HG02759 (cell line): ENCODE data around the gene KCNF1.
"Not testable (repeated sequence)": the region's sequence is repeated elsewhere in the genome, so short reads cannot be mapped to it uniquely, and the experiment has no call there.

ENCODE experiments used
- ATAC-seq: cut with Tn5 transposase; IDR thresholded peaks from one replicate; pipeline ENCODE4 v1.9.1; 2021; ENCODE audit warnings: mild to moderate bottlenecking, moderate library complexity; ENCODE audit not compliant: unreplicated experiment

The KCNF1 gene

DNA sequence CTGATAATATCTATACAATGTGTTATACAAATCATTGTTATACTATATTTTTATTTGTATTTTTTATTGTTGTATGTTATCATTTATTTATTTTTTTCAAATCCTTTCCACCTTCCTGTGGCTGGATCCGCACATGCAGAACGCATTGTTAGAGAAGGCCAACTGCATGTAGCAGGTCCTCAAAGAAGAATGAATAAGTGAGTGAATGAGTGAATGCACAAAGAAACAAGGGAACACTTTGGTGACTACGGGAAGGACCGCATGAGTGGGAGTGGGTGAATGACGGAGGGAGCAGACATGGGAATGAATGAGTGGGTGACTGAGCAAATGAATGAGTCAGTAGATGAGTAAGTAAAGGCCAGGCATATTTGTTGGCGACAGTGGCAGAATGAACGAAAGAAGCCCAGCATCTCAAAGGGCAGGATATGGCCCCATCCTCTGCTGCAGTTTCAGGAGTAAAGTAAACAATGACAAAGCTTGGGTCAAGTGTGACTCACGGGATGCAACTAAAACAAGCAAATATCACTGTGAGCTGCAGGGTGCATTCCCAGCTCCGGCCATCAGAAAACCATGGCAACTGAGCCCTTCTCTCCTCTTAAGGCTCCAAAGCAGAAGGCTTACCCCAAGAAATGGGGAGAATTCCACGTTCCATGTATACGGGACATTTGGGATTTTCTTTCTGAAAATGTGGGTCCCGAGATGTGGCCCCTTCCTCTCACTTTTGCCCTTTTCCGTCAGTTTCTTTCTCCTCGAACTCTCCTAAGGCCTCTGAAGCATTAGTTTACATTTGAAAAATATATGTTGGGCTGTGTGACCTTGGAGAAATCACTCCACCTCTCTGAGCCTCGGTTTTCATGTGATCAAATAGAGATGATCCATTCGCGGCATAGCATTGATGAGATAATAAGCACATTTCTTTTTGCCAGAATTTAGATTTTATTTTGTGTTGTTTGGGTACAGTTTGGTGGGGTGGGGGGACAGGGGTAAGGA lies 24.5 kb downstream of the KCNF1 start:
- ATAC-seq = no peak

GRCh38 chr2:10939058-10939457 lies 27.3 kb downstream of the KCNF1 start:
- no peak for ATAC-seq

DNA sequence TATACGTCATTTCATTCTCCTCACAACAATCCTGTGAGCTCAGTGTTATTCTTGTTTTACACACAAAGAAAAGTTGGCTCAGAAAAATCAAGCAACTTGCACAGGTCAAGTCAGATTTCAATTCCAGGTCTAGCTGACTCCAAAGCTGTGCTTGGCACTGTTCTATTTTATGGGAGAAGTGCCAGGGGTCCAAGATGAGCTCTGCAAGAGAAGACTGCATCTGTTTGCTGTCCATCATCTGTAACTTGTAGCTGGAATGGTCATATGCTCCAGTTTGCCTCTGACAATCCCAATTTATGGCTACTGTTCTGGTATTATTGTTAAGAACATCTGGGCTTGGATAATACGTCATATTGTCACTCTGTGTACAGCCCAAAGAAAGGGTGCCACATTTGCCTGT lies 28.9 kb downstream of the KCNF1 start:
- no peak for ATAC-seq

DNA sequence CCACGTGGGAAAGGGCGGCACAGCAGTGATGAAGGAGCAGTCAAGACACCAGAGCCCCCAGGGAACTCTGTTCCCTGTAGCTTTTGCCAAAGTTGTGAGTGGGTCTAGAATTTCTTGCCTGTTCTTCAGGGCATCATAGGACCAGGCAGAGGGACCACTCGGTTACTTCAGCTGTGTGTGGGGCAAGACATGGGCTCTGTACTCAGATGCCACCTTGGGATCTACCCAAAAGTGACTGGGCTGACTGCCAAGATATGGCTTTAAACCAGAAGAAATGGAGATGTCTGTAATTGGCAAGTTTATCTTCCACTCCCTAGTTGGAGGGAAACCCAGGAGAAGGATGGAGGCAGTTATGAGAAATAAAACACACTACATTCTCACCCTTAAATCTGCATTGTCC lies 29.6 kb downstream of the KCNF1 start:
- no peak for ATAC-seq

DNA sequence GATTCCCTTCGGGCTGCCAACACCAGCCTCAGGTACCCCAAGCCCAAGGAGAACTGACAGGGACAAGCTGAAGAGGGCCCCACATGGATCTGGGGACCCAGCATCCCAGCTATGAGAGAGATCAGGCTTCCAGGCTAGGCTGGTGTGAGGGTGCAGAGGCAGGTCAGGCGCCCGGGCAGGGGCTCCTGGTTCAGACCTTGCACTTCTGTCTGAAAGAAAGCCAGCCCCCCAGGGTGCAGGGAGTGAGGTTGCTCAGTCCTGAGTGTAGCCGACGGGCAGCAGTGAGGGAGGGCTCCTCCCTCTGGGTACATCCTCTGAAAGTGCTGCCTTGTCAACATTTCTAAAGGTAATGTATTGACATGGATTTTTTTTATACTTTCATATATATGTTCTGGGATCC lies 33.1 kb downstream of the KCNF1 start:
- no peak for ATAC-seq

DNA sequence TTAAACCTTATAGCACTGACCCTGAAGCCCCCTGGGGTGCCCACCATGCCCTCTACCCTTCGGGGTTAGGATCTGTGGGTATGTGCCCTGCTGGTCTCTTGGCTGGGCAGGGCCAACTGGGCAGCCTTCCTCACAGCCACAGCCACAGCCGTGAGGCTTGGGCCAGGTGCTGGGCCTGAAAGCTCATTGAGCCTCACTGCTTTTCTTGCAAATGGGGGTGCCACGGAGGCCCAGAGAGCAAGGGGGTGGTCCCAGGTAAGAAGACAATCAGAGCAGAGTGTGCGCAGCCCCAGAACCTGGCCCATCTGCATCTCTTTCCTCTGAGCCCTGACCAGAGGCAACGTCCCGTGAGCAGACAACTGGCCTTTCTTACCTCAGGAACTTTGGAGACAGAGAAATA lies 34.7 kb downstream of the KCNF1 start:
- ATAC-seq = no peak

GRCh38 chr2:10947005-10947440 lies 35.3 kb downstream of the KCNF1 start:
- no peak for ATAC-seq

DNA sequence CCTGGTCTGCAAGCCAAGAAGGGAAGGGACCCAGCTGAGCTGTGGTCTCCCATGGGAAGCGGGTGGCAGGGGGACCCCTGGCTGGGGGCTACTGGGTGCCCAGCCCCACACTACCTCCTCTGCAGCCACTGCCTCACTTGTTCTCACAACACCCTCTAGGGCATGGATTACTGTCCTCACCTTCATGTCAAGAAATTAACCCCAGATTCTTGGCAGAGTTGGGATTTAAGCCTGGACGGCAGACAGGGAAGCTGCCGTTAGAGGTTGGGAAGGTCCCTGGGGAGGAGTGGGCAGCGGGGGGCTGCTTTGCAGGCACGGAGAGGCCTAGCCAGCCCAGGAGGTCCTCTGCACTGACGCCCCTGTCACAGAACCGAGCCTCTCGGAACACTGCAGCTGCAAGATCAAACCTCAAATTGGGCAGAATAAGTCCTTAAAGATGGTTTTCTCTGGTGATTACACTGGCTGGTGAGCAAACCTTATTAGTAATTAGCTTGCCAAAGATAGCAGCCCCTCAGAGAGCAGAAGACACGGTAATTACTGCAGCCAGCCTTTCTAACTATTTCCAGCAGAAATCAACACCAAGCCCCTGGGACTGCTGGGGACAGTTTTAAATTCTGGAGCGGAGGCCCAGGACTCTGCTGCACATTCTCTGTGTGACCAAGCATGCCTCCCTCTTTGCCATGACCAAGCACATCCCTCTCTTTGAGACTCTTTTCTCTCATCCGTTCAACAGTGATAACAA lies 35.9 kb downstream of the KCNF1 start:
- ATAC-seq = no peak

DNA sequence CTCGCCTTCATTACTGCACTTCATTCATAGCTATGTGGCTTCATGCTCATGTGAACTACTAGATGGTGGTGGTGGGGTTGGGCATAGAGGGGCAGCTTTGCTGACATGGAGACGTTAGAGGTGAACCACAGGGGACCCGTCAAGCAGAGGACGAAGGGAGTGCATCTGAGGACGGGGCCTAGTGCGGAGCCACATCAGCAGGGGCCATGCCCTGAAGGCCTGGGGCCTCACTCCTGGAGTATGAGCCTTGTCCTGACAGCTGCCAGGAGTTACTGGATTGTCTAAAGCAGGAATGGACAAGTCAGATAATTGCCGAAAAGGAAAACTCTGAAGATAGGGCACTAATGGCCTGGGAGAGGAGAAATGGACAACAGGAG lies 36.4 kb downstream of the KCNF1 start:
- ATAC-seq = no peak

DNA sequence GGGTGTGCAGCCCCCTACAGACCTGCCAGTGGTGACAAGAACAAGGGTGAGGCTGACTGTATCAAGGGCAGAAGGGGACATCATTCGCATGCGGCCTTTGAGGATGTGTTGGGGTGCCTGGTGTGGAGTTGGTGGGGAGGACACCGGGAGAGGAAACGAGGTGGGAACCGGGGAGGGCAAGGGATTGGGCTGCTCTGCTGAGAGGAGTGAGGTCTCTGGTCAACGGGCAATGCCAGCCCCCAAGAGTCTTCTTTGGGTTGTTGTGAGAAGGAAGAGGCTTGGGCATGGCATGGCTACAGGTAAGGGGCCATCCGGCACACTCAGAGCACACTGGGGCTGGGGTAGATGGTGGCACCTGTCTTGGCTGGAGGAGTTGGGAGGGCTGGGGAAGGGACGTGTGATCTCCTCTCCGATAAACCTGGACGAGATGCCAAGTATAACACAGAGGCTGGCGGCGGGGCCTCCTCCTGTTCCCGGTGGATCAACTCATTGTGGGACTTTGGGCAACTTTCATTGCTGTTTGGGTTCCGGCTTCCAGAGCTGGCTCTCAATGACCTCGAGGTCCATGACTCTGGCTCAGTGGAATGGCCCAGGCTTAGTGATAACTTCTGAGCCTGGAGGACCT lies 37.0 kb downstream of the KCNF1 start:
- ATAC-seq = no peak

- no peak for ATAC-seq
Measured at GRCh38 chr2:10949835-10950234, 38.1 kb downstream of the KCNF1 start.

- no peak for ATAC-seq
Measured at GRCh38 chr2:10951558-10952414, 40.1 kb downstream of the KCNF1 start.

DNA sequence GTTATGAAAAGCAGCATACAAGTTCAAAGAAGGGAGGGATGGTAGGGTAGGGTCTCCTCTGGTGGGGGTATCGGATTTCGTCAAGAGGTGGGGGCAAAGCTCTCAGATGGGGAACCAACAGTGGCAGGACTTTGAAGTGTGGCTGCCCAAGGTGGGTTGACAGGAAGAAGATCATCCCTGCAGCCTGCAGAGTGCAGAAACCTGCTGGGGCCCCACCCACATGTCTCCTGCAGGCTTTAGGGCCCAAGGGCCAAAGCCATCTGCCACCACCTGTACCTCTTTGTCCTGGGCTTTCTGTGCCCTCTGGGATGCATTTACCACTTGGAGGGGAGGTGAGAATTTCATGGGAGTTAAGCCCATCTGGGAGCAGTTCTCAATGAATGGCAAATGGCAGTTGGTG lies 42.7 kb downstream of the KCNF1 start:
- ATAC-seq = no peak

- ATAC-seq = no peak
Measured at GRCh38 chr2:10954856-10955818, 43.4 kb downstream of the KCNF1 start.

DNA sequence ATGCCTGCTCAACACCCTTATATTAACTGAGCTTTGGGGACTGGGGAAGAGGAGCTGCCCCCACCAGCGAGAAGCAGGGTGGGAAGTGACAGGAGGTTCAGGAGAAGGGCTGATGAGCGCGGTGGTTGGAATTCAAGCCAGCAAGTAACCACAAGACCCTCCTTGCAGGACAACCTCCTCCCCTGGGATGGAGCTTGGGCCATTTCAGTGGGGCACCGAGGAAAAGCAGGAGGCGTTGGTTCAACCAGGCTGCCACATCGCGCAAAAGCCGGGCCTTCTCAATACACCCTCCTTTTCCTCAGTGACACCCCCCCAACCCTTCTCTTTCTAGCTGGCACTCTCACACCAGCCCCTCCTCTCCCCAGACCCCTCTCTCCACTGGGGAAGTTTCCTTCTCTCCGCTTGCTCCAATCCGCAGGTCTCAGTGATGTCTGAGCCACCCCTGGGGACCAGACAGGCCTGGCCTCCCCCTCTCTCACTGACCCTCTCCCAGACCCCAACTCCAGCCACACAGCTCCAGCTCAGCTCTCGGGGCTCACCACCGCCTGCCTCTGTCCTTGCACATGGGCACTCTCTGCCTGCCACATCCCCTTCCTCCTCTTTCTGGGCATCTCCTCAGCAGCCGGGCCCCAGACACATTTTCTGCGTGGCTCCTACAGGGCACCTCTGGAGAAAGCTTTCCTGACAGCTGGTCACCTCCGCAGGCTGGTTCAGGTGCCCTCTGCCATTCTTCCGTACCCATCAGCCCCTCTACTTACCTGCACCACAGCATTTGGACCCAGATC lies 44.5 kb downstream of the KCNF1 start:
- no peak for ATAC-seq

DNA sequence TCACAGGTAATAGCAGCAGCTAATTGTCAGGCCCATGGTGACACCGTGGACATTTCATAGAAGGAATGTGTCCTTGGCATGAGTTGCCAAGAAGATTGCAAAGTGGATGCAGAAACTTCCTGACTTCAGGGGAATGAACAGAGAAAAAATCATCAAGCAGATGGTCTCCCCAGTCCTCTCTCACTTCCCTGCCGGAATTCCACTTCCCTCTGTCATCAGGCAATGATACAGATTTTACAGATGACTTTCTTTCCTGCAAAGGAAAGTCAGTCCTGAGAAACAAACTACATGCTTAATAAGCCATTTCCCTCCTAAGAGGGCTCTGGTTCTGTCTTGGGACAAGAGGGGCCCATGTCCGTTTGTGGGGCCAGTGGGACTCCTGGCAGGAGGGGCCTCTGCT lies 45.7 kb downstream of the KCNF1 start:
- no peak for ATAC-seq

DNA sequence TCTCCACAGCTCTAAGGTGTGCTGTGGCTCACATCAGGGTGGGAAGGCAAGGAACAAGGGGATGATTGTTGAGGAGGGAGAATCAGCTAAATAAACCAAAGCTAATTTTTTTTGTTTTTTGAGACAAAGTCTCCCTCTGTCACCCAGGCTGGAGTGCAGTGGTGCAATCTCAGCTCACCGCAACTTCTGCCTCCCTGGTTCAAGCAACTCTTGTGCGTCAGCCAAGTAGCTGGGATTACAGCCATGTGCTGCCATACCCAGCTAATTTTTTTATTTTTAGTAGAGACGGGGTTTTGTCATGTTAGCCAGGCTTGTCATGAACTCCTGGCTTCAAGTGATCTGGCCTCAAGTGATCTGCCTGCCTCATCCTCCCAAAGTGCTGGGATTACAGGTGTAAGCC lies 46.7 kb downstream of the KCNF1 start:
- not testable (repeated sequence) for ATAC-seq

DNA sequence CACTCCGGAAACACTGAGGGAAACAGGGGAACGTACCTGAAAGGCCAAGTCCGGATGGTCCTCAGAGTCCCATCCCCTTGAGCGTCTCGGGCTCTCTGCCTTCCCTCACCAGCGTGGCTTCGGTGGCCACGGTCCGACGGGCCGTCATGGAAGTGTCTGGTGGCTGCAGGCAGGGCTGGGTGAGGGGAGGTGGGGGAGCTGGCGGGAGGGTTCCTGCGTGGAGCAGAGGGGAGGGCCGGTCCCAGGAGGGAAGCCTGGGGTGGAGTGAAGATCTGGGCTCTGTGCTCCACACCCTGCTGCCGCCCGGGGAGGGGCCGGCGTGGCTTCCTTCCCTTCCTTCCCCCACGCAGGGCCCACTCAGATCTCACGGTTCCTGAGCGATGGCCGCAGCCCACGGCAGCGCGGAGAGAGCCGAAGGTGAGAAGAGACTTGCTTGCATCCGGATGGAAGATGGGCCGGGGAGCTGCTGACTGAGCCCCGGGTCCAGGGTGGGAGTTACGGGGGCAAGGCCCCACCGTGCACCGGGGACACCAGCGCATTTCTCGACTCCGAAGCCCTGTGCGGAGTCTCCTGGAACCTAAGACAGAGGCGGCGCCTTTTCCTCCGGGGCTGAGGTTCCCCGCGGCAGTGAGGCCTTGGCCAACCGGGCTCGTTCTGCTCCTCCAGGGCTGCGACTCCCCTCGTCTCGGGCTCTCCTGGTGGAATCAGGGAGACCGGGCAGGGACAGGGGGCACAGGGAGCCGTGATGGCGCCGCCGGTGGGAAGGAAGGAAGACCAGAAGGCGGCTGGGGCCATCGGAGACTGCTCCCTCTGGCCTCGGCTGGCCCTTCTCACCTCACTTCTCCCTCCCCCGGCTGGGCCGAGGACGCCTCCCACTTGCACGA lies 49.1 kb downstream of the KCNF1 start:
- ATAC-seq = no peak
